H1 (cell line): ENCODE measurements around the gene SPOCK3.

Experiments used
- EP300 ChIP-seq, 2 experiments: IDR thresholded peaks; 1 replicate in 1 of 2; 2 replicates in 1 of 2; pipeline ENCODE4 v1.6.1; 2011 to 2012; ENCODE audit warnings: low read depth in 2 of 2, low read length in 2 of 2, mild to moderate bottlenecking in 2 of 2, borderline replicate concordance in 1 of 2, inconsistent platforms in 1 of 2, moderate library complexity in 1 of 2
- EZH2 ChIP-seq: fragments of 200-600 bp; sonication (generic); IDR thresholded peaks from 2 replicates; pipeline ENCODE4 v1.7.1; 2012; ENCODE audit warnings: low read depth, mild to moderate bottlenecking, moderate library complexity, low read length, inconsistent platforms; ENCODE audit not compliant: severe bottlenecking
- GABPA ChIP-seq: IDR thresholded peaks from 2 replicates; pipeline ENCODE4 v1.6.1; 2011; ENCODE audit warnings: mild to moderate bottlenecking, low read length, moderate library complexity, borderline replicate concordance; ENCODE audit not compliant: insufficient read depth
- MAX ChIP-seq: IDR thresholded peaks from 2 replicates; pipeline ENCODE4 v1.6.1; 2012; ENCODE audit warnings: inconsistent platforms
- POLR2A ChIP-seq, 2 experiments: IDR thresholded peaks; 1 replicate in 1 of 2; 2 replicates in 1 of 2; pipeline ENCODE4 v1.6.1; 2011; ENCODE audit warnings: low read depth in 2 of 2, low read length in 2 of 2, mild to moderate bottlenecking in 2 of 2; ENCODE audit errors: control extremely low read depth in 1 of 2
- RBBP5 ChIP-seq: IDR thresholded peaks from 2 replicates; pipeline ENCODE4 v1.7.1; 2012; ENCODE audit warnings: low read depth, mild to moderate bottlenecking, inconsistent platforms, low read length, moderate library complexity, borderline replicate concordance
- RFX5 ChIP-seq: IDR thresholded peaks from 2 replicates; pipeline ENCODE4 v1.6.1; 2011; ENCODE audit warnings: low read depth, low read length, improper control_type of control experiment, borderline replicate concordance
- TBP ChIP-seq: IDR thresholded peaks from 2 replicates; pipeline ENCODE4 v1.6.1; 2011; ENCODE audit warnings: low read depth, low read length, improper control_type of control experiment
- YY1 ChIP-seq: IDR thresholded peaks from 2 replicates; pipeline ENCODE4 v1.6.1; 2011; ENCODE audit warnings: low read depth, mild to moderate bottlenecking, low read length
- TF ChIP-seq, protein P1 (sequence below), 3 experiments: IDR thresholded peaks; 1 replicate in 2 of 3; 2 replicates in 1 of 3; pipeline versions ENCODE4 v1.5.1 to v1.6.1; 2011; ENCODE audit warnings: low read length in 3 of 3, mild to moderate bottlenecking in 3 of 3, inconsistent platforms in 2 of 3, low read depth in 1 of 3, moderate library complexity in 1 of 3; ENCODE audit not compliant: insufficient read depth in 1 of 3; ENCODE audit errors: control extremely low read depth in 1 of 3

GRCh38 chr4:166996216-166996615, 238.1 kb downstream of the SPOCK3 start:
- no peak for TF ChIP-seq GABPA
- TF ChIP-seq RBBP5: no peak
- no peak for TF ChIP-seq RFX5
- TF ChIP-seq, protein P1, sequence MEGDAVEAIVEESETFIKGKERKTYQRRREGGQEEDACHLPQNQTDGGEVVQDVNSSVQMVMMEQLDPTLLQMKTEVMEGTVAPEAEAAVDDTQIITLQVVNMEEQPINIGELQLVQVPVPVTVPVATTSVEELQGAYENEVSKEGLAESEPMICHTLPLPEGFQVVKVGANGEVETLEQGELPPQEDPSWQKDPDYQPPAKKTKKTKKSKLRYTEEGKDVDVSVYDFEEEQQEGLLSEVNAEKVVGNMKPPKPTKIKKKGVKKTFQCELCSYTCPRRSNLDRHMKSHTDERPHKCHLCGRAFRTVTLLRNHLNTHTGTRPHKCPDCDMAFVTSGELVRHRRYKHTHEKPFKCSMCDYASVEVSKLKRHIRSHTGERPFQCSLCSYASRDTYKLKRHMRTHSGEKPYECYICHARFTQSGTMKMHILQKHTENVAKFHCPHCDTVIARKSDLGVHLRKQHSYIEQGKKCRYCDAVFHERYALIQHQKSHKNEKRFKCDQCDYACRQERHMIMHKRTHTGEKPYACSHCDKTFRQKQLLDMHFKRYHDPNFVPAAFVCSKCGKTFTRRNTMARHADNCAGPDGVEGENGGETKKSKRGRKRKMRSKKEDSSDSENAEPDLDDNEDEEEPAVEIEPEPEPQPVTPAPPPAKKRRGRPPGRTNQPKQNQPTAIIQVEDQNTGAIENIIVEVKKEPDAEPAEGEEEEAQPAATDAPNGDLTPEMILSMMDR (IDR thresholded peaks at IDR 0.05; ENCODE audit: control extremely low read depth in 1 of 3, insufficient read depth in 1 of 3, low read depth in 1 of 3, low read length in 3 of 3): no peak
- TF ChIP-seq POLR2A (IDR thresholded peaks at IDR 0.05; ENCODE audit: control extremely low read depth in 1 of 2, low read depth in 2 of 2, low read length in 2 of 2): no peak
- no peak for TF ChIP-seq EP300 (IDR thresholded peaks at IDR 0.05; ENCODE audit: borderline replicate concordance in 1 of 2, low read depth in 2 of 2, low read length in 2 of 2)
- no peak for TF ChIP-seq EZH2
- TF ChIP-seq TBP: no peak
- no peak for TF ChIP-seq MAX
- no peak for TF ChIP-seq YY1
